NCI-H2107 (cell line): Measurements from ENCODE around the gene SRSF4.
"Not testable (repeated sequence)": the region's sequence is repeated elsewhere in the genome, so short reads cannot be mapped to it uniquely, and the experiment has no call there.

ENCODE experiments used
- DNase-seq: peaks from one replicate; lab custom pipeline; 2025; lab: John Stamatoyannopoulos, UW

The SRSF4 gene

DNA sequence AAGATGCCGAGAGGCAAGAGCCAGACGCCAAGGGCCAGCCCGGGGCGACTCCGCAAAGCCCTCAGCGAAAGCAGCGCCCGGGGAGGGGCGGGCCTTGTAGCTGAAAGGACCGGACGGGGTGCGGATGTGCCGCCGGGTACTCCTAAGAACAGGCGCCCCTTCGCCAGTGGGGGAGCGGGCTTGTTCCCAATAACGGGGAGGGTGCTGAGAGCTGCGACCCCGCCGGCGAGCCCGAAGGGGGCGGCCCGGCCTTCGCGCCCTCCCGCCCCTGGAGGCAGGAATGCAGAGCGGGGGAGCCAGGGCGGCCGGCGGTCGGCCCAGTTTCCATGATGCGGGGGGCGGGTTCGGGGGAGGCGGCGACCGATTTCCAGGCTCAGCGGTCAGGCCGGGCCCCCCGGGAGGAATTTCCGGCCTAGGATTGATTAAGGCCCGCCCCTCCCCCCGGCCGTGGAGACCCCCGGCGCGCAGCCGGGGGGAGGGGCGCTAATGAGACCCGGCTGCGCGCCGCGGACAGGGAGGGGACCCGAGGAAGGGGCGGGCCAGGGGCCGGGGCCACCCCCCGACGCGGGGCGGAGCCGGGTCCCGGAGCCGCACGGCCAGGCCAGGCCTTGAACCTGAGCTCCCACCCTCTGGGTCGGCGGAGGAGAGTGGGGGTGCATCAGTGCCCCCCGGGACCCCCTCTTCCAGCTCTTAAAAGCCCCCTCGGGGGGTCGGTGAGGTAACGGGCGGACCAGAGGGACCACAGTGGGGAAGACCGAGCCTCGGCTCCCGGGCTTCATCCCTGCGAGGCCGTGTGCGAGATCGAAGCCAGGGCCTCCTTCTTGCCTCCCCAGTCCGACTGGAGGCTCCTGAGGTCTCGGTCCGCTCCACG is 57.1 kb downstream of the SRSF4 start:
- DNase-seq, result no peak

DNA sequence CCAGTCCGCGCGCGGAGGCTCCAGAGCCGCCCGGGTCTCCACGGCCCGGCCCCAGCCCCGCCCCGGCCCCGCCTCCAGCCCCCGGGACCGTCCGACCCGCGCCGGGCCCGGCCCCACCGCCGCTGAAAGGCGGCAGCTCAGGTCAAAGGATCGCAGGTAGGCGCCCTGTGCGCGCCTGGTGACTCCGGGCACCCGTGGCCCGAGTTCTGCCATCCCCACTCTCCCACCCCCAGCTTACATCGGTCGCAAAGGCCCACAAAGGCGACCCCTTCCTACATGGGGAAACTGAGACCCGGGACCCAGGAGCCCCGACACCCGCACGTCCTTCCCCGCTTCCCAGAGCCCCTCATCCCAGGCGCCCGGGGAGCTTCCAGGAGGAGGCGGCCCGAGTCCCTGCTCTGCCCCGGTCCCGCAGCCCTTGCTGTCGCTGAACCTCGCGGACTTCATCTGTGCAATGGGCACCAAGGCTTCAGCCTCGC is 57.8 kb downstream of the SRSF4 start, which contains the start of gene TMEM200B:
TMEM200B (minus strand) TSS at position 17 of the 479 bp plus-strand sequence. CDS start 2,075 bp downstream, outside the sequence.
- no peak for DNase-seq

DNA sequence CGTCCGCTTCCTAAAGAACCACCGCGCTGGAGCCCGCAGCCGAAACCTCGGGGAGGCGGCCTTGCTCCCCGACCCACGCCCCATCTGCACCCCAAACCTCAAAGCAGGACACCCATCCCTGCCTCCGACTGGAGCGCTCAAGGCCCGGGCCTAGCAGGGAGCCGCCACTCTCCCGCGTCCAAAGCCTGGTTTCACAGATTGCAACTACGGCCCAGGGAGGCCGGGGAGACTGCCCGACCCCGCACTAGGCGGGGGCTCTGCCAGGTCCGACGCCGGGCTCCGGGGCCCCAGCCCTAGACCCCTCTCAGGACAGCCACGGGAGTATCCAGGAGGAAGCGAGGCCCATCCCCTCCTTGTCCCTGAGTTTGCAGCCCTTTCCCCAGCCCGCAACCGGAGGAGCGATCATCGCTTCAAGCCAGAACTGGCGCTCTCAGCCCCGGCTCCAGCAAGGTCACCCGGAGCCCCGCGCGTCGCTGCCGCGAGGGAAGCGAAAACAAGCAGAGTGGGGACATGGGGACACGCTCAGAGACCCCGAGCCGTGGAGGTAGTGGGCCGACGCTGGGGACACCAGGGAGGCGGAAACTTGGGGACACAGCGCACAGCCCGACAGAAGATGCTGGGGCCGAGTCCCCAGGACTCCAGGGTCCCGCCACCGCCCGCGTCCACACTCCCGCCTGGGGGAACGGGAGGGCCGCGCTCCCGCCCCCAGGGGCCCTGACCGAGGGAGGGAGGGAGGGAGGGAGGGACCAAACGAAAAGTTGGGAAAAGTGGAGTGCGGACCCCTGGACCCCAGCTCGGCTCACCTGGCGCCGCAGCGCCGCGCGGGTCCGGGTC is 58.4 kb downstream of the SRSF4 start:
- no peak for DNase-seq

DNA sequence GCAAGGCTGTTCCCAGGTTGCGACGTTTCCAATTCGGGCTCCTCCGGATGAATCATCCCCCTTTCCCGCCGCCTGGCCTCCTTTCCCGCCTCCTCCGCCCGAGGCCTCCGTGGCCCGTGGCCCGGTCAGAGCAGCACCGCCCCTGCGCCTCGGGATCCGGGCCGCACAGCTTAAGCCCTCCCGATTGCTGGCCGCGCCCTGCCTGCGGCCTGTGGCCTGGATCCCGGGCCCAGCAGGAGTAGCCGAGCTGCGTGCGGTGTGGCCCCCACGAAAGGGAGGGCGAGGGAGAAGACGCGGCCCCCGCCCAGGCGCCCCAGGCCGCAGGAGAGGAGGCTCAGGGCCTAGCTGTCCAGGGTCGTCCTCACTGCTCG is 59.0 kb downstream of the SRSF4 start:
- DNase-seq, result no peak

DNA sequence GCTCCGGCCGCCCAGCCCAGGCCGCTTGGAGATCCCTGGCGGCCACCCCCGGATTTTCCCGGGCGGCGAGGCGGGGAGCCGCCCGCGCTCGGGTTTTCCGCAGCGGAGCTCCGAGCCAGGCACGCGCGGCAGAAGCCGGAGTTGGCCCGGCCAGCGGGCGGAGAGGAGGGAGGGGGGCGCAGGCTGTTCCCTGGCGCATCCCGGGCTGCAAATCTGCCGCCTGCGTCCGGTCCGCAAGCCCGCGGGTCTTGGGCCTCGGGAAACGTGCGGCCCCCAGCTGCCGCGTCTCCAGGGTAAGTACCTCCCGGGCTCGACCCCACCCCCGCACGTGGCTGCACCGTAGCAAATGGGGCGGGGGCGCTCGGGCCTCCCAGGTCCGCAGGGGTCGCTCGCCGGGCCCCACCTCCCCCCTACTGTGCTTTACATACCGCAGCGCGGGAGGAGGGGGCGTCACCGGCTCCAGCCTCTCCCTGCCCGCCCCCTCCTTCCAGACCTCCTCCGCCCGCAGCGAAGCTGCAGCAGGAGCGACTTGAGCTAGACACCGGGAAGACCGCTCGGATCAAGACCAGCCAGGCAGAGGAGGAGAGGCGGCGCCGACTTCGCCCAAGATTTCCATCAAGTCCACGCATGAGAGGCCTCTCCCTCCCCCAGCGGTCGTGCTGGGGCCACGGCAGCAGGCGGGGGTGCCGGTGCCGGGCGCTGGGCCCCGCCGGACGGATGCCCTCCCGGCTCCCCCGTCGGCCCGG is 59.6 kb downstream of the SRSF4 start:
- no peak for DNase-seq

DNA sequence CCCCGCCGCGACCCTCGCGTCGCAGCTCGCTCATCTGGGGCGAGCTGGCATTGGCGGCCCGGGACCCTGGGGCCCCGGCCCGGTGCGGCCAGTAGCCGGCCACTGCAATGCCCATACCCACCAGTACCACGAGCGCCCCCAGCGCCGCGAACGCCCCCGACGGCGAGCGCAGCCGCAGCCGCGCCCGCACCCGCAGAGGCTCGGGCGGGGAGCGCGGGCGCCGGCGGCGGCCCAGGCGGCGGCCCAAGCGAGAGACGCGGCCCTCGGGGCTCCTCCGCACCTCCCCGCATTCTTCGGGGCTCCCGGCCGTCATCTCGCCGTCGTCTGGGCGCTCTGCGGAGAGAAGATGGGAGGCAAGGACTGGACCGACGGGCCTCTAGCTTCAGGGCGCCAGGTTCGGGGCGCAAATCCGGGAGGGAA is 60.2 kb downstream of the SRSF4 start:
- DNase-seq, result no peak

DNA sequence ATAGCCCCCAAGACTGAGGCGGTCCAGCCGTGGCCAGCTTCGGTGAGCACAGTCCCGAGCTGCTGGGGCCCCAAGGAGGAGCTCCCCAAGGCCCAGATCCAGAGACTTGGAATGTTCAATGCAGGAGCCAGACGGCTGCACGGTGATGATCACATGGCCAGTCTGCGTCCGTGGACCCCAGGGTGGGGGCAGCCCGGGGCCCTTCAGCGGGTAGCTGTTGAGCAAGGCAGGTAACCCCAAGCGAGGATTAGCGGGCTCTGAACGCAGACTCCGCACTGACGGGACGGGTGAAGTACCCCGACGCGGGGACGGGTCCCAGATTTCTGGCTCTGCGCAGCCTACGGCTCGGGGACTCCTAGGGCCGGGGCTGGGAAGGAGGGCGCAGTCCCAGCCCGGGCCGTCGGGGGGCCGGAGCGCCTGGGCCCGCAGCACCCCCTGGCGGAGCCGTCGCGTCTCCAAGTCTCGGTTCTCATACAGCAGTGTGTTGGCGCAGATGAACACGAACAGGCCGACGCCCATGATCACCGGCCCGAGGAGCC is 60.7 kb downstream of the SRSF4 start:
- DNase-seq, result no peak

DNA sequence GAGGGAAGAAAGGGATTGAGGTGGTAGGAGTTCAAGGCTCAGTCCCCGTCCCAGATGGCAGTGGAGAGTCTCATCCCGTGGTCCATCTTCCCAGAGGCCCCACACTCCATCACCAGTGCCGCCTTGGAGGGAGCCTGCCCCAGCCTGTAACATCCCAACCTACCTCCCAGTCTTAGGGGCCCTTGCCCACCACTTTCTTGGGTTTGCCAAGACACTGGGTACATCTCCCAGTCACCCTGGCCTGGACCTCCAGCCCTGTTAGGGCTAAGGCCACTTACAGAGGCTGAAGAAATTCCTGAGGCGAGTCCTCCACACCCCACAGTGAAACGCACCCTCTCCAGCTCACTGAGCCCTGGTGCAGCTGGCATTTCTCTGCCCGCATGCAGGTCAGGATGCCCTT is 61.3 kb downstream of the SRSF4 start:
- no peak for DNase-seq

DNA sequence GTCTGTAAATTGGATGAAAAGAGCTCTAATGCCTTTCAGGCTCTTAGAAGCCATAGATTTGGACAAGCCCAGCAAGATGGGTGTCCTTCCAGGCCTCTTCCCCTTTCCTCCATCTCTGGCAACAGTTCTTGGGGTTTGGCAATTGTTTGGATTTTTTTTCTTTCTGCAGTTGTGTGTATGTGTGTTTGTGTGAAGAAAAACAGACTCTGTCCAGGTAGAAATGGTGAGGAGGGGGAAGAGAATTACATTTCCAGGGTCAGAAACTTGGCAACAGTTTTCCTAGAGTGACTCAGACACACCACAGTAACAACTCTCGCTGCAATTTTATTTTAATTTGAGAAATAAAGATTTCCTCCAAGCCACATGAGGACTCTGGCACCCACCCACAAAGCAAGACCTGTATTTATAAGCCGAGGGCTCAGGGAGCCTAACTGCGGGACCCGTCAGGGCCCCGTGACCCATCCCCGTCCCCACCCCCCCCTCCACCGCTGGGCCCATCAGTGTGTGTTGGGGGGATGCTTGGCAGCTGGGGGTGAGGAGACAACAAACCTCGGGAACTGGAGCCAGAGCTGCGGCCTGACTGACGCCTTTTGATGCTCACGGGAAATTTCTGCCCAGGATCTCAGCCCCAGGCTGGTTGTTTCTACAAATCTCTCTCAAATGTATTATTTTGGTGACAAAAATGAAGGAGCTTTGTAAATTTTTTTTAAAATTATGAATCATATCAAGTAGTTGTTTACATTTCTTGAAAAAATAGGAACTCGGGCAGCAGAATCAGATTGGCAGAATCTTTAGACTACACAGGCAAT is 62.4 kb downstream of the SRSF4 start:
- DNase-seq, result no peak

DNA sequence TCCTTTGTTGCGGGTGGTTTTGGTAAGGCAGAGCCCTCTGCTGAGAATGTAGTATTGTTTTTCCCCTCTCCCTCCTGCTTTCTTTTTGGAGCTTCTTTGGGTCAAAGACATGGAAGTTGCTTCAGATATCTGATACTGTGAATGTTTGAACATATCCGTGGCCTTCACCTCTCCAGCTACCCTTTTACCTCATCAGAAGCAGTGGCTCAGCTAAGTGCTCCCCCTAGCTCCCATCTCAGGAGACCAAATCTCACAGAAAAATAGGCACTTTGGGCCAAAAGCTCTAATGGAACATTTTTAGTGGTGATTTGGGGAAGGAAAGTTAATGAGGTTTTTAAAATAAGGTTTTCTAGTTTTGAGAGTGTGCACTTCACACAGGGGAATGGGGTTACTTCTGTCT is 64.3 kb downstream of the SRSF4 start:
- DNase-seq, result no peak

DNA sequence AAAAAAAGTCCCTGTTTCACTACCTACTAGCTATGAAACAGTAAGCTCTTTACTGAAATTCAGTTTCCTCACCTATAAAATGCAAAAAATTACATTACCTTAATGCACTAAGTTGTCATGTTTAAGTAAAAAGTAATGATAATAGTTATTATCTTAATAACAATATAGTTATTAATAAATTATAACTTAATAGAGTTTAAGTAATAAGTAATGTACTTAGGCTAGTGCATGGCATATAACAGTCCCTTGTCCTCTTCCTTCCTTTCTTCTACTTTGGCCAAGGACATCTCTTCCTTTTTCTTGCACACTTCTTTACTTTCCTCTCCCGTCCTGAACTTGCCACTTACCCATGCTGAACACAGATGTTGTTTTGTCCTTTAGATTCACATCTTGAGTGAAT is 67.0 kb downstream of the SRSF4 start:
- no peak for DNase-seq

DNA sequence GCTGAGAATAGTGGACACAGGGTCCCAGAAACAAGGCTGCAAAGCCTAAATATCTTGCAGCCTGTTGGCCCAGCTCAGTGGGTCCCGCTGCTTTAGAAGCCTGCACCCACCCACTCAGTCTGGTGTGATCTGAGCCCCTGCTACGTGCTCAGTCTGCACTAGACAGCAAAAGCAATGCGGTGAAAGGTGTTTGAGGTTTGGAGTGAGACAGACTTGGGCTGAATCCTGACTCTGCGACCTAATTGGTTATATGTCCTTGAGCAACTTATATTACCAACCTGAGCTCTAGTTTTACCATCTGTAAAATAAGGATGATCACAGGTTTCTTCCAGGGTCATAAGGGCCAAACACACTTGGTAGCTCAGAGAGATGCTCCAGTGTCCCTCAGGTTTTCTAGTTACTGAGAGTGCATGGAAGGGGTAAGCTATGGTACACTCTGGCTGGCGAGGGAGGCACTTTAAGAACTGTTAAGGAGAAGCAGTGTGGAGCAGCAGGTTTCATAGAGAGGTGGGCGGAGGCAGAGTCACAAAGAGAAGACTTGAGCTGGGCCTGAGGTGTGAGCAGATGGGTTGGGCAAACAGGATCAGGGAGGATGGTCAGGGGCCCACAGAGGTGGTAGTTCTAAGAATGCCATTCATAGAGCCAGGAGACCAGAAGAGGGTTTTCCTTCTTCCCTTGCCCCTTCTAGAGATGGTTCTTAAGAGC is 68.1 kb downstream of the SRSF4 start:
- no peak for DNase-seq

DNA sequence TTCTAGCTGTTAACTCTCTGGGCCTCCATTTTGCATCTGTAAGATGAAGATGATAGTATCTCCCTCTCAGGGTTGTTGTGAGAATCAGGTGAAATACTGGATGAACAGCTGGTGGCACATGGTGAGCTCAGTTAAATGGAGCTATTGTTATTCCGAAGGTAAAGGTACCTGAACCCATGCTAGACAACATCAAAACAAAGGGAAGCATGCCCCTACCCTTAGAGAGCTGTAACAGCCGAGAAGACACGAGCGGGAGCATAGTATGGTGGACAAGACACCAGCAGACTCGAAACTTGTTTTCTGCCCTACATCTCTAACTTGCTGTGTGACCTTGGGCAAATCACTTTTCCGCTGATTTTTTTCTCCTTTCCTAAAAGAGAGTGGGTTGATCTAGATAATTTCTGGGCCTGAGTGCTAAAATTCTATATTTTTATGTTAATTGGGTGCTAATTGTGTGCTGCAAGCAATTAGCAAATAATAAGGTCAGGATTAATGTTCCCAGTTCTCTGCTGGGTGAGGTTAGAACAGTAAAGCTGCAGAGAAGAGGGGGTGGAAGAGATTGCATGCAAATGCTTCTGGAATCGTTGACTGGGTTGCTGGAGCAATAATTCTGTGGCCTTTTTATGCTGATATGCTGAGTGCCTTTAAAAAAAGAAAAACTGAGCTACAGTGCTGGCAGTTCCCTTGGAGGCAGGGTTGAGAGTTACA is 68.8 kb downstream of the SRSF4 start:
- DNase-seq, result no peak

DNA sequence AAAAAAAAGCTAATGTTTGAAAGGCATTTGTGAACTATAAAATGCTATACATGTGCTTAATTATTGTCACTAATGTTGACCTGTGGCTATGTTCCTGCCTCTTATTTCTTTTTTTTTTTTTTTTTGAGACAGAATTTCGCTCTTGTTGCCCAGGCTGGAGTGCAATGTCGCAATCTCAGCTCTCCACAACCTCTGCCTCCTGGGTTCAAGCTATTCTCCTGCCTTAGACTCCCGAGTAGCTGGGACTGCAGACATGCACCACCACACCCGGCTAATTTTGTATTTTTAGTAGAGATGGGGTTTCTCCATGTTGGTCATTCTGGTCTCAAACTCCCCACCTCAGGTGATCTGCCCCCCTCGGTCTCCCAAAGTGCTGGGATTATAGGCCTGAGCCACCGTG is 73.7 kb downstream of the SRSF4 start:
- DNase-seq, result not testable (repeated sequence)

DNA sequence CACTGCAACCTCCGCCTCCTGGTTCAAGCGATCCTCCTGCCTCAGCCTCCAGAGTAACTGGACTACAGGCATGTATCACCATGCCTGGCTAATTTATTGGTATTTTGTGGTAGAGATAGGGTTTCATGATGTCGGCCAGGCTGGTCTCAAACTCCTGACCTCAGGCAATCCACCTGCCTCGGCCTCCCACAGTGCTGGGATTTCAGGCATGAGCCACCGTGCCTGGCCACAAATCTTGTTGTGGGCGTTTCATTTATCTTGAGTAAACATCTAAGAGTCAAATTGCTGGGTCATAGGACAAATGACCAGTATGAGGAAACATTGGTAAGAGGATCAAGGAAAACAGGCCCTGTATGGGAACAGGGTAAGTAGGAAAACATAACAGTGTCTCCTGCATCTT is 75.9 kb downstream of the SRSF4 start:
- DNase-seq, result no peak

DNA sequence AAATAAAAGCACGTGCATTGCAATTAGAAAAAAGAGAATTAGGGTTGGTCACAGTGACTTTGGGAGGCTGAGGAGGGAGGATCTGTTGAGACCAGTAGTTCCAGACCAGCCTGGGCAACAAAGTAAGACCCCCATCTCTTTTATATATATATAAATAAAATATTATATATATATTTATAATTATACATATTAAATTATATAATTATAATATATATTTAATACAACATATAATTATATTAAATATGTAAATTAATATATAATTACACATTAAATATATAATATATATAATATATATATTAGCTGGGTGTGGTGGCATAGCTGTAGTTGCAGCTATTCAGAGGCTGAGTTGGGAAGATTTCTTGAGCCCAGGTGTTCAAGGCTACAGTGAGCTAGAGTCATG is 81.2 kb downstream of the SRSF4 start:
- no peak for DNase-seq

DNA sequence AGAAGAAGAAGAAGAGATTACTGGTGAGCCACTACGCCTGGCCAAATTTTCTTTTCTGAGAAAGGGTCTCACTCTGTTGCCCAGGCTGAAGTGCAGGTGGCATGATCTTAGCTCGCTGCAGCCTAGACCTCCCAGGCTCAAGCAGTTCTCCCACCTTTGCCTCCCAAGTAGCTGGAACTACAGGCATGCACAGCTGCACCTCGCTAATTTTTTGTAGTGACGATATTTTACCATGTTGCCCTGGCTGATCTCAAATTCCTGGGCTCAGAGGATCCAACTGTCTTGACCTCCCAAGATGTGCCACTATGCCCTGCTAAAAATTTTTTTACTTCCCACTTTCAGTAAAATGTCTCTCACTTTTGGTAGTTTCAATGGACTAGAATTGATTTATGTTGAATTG is 82.4 kb downstream of the SRSF4 start:
- DNase-seq, result no peak
